Myocyte (in vitro differentiated cells): ENCODE data around the gene ADD3. TPM values are rescaled to one million over a fixed set of nuclear protein-coding genes. Genes with fewer than 3 reads are reported as not detected.

Source experiments
- DNase-seq: peaks from one replicate; pipeline ENCODE4 v3.0.0-alpha.2; 2012; ENCODE audit warnings: low read depth
- total RNA-seq: library from RNA; depleted of rRNA; stranded (reverse); fragments of >200 nt; gene quantifications from 2 replicates; pipeline ENCODE4 v1.2.3, GENCODE V29; 2014

ADD3 gene
- total RNA-seq, 1 donor from 2014 or later, result 799 TPM

DNA sequence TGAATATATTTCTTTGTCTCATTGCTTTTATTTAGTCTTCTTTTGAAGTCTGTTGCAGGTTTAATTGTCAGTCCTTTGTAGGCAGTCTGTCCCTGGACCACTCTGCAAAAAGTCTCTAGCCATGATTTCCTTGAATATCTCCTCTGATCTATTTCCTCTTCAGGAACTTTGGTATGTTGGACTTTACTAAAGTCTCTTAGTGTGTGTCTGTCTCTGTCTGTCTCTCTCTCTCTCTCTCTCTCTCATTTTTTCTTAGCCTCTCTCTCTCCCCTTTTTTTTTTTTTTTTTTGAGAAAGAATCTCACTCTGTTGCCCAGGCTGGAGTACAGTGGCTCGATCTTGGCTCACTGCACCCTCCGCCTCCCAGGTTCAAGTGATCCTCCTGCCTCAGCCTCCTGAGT is 57.5 kb downstream of the ADD3 start:
- no peak for DNase-seq

DNA sequence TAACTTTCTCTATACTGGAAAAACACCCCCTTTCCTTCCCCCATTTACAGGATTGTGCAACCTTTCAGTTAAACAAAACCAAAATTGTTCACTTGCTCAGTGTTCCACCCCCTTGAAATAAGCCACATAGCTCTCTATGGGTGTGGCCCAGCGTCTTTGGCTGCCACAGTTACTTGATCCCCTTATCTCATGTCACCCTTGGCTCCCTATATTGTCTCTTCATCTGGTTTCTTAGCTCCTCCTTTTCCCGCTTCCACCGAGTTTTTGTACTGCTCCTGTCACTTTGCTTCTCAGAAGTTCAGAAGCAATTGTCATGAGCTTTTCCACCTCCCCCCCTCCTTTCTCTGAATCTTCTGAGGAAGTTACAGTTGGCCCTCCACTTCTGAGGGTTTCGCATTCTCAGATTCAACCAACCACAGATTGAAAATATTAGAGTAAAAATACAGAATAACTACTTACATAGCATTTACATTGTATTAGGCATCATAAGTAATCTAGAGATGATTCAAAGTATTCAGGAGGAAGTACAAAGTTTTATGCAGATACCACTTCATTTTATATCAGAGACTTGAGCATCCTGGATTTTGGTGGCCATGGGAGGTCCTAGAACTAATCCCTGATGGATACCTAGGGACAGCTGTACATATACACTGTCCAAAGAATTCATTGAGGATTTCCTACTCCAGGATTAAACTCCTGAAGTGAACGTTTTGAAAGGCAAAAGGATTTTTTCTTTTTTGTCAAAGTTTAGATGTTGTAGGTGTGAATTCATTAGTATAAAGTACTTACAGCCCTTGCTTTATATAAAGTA is 60.4 kb downstream of the ADD3 start:
- DNase-seq, result peak; percentile 69

DNA sequence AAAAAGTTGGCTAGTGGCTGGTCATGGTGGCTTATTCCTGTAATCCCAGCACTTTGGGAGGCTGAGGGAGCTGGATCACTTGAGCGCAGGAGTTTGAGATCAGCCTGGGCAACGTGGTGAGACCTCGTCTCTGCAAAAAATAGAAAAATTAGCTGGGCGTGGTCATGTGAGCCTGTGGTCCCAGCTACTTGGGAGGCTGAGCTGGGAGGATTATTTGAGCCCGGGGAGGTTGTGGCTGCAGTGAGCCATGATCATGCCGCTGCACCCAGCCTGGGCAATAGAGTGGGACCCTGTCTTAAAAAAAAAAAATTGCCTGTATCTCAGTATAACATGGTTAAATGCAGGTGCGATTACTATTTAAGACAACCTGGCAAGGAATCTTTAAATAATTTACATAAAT is 61.0 kb downstream of the ADD3 start:
- DNase-seq, result no peak

DNA sequence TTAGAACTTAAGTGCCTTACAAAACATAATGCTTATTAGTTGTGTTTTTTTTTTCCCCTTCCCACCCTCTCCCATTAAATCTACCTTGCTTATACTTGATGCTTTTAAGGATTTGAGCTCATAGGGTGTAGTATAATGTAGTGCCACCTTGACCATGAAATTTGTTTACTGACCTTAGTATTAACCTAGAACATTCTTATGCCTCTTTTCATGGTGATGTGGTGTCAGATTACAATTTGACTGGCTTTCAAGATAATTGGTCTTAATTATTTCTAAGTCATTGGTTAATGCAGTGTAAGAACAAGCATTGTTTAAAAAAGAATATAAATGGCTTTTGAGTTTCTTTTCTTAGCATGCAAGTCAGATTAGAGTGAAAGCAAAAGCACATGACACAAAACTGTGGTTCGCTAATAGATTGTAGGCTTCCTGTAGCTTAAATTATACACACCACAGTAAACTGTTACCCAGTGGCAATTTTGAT is 61.8 kb downstream of the ADD3 start:
- DNase-seq, result no peak

DNA sequence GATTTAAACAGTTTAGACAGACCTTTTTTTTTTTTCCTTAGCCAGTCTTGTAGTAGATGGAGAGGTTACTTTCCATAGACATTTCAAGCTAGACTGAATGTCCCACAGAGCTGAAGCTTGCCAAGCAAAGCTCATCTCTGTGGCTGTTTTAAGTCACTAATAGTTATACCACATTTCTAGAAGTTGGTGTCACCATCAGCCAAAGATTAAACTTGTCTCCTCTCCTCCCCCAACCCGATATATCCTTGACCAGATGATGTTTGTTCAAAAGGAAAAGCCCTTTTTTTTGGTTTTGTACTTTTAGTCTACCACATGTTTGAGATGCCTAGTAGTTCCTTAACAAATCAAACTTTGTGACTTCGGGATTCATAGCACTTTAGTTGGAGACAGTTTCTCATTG is 66.1 kb downstream of the ADD3 start:
- DNase-seq, result peak; percentile 49

DNA sequence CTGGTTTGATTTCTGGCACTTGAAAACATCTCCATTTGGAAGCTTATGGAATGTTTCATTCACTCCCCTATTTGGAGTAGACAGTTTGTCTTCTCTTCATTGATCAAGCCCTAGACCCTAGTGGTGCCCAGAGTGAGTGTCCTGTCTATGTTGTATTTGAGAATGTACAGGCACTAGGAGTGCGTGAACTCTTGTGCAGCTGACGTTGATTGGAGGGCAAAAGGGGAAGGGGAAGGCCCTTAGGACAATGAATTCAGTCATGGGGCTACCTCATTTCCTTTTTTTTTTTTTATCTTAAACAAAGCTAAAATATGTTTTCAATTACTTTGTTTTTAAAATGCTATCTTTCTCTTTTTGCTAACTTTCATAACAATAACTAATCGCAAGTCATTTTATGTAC is 66.5 kb downstream of the ADD3 start:
- peak; percentile 26 for DNase-seq

DNA sequence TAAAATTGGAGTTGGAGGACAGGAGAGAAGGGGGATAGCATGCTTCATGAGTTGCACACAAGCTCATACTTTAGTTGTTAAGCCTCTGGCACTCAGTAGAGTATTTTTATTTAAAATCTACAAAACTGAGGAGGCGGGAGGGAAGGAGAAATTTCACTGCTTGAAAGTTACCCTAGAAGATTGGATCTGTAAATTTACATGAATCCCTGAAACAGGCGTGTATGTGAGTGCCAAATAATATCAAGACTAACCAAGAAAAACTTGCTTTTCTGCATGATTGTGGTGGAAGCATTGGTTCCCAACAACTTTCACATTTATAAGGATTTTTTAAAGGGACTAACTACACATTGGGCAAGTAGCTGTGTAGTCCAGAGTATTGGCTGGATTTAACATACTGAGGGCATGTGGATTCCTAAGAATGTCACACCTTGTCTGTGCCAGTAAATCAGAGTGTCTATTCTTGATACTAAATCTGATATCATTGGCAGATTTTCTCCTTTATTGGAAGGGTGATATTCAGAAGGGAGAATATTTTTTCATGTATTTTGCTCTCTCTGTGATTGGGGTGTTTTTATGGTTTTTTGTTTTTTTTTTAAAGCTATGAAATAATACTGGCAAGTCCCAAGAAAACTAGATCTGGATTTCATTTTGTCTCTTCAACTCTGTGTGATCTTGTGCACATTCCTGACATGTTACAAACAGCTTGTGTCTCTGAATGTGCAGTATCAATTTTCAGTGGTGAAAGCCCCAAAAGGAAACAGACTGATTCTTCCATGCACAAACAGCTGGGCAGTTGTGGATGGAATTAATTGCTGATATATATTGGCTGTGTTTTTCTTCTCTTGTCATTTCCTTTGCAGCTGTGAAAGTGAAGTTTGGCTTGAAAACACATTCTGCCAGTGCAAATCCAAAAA is 67.2 kb downstream of the ADD3 start:
- DNase-seq, result peak; percentile 90

DNA sequence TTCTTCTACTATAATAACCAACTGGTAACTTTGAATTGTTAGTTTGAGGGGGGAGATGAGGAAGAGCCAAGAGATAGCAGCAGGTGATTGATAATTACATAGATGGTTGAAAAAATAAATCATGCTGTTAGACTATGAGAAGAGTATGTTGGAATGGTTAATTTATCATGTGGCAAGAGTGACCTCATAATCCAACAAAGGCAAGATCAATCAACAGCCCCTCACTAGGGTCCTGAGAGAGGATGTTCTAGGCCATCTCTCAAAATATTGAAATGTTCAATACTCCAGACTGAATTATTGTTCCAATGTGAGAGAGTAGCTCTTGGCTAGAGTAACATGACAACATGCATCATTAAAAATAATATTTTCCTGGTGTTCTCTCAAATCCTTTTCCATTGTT is 67.9 kb downstream of the ADD3 start:
- DNase-seq, result no peak

DNA sequence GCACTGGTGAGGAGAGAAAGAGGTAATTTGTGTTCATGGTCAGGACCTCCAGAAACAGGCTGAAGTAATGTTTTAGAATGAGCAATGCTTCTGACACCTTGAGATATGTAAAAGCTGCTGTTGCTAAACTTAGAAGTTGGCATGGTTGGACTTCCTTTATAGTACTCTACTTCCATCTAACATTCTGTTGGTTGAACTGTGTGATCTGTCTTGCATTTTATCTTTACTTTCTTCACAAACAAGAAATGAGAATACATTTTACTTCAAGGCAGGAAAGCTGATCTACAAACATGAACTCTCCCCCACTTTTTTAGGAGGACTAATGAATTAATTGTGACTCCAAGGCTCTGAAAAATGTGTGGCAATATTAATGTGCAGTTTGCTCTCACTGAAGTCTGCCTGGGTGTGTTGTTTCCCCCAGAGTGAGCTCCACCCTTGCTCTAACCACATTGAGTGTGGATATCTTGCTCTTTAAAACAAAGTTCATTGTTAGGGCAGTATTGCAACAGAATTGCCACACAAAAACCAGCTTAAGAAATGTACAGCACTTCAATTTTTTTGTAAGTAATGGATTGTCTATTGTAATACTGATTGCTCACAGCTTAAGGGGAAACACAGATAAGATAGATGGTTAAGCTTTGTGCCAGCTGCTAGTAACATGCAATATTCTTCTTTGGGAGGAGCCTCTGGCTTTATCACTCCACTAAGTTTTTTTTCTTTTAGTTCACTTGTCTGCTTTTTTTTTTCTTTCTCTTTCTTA is 69.0 kb downstream of the ADD3 start:
- peak; percentile 63 for DNase-seq

DNA sequence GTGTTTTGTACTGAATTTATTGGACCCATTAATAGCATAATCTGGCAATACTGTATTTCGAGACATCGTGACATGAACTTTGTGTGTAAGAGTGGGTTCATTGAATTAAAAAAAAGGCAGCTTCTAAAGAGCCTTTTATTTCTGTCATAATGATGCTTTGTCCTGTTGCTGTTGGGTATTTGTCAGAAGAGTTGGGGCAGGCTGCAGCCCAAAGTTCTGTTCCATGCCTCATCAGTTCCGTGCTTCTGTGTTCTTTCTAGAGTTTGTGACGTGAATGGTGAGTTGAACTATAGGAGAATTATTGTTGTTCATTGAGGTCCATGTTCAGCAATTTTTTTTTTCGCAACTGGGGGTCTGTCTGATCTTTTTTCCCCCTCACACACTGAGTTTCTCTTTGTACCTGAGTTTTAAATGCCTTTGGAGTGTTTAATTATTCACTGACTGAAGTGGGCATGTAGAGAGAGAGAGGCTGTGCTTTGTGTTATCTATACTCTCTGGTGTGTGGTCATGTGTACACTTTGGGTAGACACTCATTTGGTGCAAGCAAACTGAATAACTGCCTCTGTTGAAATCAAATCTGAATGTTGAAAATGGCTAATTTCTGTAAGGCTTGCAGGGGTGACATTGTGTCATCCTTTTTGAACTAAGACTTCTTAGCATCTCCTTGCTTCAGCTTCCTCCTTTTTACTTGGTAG is 69.8 kb downstream of the ADD3 start:
- peak; percentile 22 for DNase-seq

DNA sequence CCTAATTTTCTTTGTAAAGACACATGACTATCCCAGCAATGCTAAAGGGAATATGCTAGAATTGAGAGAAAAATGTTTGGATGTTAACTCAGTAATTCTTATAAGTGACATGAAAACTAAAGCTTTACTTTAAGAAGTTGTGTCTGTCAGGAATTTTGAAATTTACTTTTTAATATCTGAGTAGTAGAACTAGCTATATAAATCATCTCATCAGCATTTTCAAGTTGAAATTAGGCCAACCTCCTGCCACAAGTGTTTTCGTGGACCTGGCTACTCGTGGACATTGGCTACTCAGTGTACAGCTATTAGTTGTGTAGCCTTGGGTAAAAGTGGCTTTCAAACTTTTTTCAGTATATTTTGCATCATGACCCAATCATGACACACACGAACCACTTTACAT is 70.5 kb downstream of the ADD3 start:
- DNase-seq, result no peak

DNA sequence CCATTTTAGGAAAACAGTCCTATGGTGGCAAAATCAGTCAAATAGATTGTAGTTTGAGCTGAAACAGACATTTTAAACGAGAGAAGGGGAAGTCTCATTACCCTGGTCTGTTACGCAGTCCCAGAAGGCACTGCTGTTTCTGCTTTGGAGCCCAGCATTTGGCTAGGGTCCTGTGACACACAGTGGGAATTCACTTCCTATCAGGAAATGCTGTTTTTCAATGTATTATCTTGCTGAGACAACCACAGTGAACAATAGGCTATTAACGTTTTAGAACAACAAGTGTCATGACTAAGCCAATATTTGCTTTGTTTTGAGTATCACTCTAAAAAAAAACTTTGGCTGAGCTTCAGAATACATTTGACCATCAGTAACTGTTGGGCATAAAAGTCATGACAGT is 74.1 kb downstream of the ADD3 start:
- DNase-seq, result peak; percentile 53

DNA sequence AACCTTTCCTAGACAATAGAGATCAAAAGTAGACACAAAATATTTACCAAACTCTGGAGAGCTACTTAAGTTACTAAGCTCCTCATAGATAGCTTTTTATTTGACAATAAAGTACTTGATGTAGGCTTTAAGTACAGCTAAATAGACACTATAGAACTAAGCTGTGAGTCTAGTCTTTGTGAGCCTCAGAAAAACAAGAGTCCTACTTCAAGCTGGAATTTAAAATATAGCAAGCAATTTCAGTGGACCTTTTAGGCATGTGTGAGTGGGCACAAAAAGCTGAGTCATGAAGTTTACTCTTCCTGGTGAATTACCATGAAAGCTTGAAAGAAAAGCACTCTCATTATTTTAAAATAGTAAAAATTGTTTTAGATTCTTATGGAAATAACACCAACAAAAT is 76.1 kb downstream of the ADD3 start:
- peak; percentile 31 for DNase-seq

DNA sequence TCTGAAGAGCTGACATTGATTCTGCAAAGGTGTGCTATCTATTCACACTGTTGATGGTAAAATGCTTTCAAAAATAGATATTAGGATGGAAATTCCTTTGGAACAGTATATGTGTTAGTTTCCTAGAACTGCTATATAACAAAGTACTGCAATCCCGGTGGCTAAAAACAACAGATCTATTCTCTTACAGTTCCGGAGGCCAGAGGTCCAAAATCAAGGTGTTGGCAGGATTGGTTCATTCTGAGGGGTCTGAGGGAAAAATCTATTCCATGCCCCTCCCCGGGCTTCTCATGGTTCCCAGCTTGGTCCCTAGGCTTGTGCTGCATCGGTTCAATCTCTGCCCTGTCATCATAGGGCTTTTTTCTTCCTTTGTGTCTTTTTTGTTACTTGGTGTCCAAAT is 79.9 kb downstream of the ADD3 start:
- no peak for DNase-seq

DNA sequence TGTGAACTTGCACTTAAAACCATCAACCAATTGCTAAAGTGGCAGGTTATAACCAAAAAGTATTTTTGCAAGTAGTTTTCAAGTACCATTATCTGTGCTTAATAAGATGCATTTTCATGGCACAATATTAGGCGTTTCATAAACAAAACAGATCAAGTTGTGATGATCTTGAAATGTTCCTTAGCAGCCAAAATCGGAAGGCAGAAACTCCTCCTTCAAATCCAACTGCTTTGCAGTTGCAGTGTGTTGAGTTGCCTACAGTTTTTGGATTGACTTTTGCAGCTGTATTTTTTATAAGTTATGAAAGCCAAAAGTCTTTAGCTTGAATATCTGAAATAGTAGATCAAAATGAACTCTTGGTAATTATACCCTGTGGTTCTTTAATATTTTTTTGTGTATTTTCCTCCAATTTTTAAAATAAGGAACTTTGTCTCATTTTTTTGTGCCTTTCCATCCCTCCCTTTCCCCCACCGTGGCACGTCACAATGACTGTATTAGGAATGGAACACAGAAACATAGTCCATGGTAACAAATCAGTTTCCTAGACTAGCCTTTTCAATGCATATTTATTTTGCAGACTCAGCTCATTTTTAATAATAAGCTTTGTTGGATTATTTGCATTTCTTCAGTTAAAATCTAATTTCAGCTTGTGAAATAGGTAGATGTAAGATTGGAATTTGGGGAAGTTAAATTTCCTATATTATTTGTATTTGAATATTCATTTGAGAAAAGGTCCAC is 80.8 kb downstream of the ADD3 start:
- DNase-seq, result no peak

DNA sequence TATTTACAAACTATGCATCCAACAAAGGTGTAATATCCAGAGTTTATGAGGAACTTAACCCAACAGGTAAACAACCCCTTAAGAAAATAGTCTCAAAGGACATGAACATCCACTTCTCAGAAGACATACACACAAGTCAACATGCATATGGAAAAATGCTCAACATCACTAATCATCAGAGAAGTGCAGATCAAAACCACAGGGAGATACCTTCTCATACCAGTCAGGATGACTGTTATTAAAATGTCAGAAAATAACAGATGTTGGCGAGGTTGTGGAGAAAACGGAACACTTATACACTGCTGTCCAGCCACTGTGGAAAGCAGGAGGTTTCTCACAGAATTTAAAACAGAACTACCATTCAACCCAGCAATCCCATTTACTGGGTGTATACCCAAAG is 84.0 kb downstream of the ADD3 start:
- DNase-seq, result no peak

DNA sequence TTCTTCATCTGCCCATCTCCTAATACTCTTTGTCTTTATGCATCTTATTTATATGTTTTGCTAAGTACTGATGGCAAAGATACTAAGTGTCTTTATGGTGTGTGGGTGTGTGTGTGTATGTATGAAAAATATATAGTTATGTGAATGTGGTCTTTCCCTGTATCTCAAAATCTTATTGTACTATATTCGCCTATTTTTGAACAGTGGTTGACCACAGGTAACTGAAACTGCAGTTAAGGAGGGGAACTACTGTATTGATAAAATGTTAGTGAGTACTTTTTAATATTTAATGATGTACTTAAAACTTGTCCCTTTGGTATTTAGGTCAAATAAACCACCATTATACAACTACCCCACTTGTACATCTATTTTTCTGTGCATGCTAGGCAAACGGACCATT is 85.9 kb downstream of the ADD3 start:
- no peak for DNase-seq

DNA sequence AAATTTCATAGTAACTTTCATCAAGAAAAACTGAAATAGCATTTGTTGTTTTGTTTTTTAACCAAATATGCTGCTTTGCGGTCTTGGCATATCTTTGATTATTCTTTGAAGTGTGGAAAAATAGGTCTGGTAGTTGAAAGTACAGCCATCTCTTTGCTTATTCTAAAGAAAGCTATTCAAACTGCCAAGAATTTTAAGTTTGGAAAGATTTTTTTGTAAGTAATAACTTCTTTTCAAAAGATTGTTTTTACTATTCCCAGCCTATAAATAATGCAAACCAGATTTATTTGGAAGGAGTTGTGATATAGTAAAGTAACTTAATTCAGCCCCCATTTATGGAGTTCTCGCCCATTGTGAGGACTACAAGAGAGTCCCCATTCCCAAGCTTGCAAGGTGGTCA is 87.0 kb downstream of the ADD3 start:
- DNase-seq, result no peak

DNA sequence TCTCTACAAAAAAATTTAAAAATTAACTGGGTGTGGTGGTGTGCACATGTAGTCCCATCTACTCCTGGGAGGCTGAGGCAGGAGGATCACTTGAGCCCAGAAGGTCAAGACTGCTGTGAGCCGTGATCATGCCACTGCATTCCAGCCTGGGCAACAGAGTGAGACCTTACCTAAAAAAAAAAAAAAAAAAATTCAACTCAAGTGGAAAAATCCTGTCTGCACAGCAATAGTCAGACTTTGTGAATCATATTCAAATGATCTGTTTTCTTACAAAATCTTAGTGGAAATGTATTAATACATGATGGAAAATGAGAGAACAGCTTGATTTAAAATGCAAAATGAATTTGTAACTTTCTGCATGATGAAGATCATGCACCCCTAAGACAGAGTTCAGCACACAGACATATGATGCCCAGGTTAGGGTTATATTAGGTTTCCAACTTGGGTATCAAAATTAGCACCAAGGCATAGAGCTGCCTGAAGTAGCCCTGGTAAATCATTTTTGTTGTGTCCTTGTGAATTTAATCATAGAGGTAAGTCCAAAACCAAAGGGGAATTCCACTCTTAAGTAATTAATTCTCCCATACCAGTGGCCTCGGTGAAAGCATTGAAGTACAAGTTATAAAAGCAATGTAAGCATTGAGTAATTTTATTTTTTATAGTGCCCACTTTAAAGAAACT is 93.8 kb downstream of the ADD3 start:
- DNase-seq, result no peak
